ENCODE measurements around the gene ZDHHC5.

The ZDHHC5 gene

GRCh38 chr11:57741132-57742086 is 73.5 kb downstream of the ZDHHC5 start, which contains the start of gene SELENOH:
TSS of gene SELENOH (plus strand) at chr11:57741491. CDS start at chr11:57741596, 105 bp downstream.
- DNase-seq, result peak; percentile 95 to 99 (median 97)

GRCh38 chr11:57742087-57742452 is 74.2 kb downstream of the ZDHHC5 start:
- DNase-seq, result no peak

- DNase-seq, result no peak
Measured at GRCh38 chr11:57744357-57744756, 76.4 kb downstream of the ZDHHC5 start.

- DNase-seq, result no peak
Measured at GRCh38 chr11:57745206-57745605, 77.3 kb downstream of the ZDHHC5 start.

GRCh38 chr11:57746920-57747319 is 79.0 kb downstream of the ZDHHC5 start:
- DNase-seq, result no peak
